ENCODE measurements around the gene AREL1. TPM values are rescaled to one million over a fixed set of nuclear protein-coding genes. Genes with fewer than 3 reads are reported as not detected.

AREL1 gene
- total and polyA plus RNA-seq, 3 donors from 2014 or later = 47.7 to 69.9 (median 58.8) TPM

DNA sequence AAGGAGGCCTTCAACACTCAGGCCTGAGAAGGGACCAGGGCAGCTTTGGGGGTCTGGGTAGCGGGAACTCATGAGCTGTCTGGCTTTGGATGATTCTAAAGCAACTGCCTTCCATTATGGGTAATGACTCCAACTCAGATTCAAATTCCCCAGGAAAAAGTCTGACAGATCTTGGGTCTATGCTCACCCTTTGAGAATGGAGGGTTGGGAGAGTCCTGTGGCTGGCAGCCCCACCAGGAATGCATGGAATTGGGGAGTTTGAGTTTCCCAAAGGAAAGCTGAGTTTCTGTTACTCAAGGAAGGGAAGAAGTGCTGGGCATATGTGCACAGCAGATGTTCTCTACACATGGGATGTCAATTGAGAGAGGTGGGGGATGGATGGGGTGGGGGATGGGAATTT is 78.4 kb downstream of the AREL1 start:
- 94 to 100% methylated on average over 1 of the region's 1 CpG for WGBS, 2 donors
- no peak for DNase-seq

DNA sequence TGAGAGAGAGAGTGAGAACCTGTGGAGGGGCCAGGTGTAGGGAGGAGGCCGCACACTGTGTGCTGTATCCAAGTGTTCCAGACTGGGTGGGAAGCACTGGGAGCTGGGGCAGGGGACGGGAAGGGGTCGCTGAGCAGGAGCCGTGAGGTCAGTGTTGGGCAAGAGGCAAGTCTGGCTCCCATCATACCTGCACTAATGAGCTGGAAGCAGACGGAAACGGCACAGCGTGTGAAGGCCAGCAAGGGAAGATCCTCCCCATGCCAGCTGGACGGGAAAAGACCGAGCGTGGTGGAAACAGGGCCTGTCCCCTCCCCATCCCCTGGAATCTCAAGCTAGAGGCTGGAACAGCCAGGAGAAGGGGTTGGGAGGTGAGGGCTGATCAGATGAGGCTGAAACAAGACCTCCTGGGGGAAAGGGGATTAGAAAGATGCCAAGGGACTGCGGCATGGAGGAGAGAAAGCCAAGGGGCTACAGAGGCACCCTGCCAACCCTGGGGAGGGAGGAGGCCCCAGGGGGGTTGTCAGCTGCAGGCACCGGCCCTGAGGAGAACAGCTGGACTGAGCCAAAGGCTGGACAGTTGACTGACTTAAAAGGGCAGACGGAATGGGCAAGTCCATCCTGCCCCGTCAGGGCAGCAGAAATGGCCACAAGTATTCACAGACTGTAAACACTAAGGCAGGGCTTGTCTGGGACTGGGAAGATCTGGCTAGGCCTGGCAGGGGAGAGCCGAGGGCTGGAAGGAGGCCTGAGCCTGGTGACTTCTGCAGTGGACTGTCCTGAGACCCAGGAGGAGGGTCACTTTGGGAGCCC is 81.8 kb downstream of the AREL1 start:
- intact Hi-C loops (cut with DNase I; ENCODE audit: low total_unique reads) = no loop called here
- Histone ChIP-seq H3K9me3 (no peaks in the 10 kb centered on the region), H3K4me3 (no peak overlapping the region), H3K4me1 (peaks cover 9% of the 10 kb centered on the region), H3K36me3 (ENCODE audit: low read depth, missing control alignments) (no peaks in the 10 kb centered on the region), H3K27ac (peak overlapping the region in 1 of 2 donors; percentile 65), H3K27me3 (no peaks in the 10 kb centered on the region)
- DNase-seq = no peak
- TF ChIP-seq CTCF (IDR thresholded peaks at IDR 0.05) = no peak
- WGBS, 2 donors = 61 to 66% methylated on average over 13 to 15 of the region's 15 CpGs

More for the DNA sequence above, 78.4 kb downstream of the AREL1 start:
- Histone ChIP-seq H3K9me3 (no peaks in the 10 kb centered on the region), H3K27ac (no peak overlapping the region), H3K4me3 (no peak overlapping the region), H3K4me1 (peaks cover 9% of the 10 kb centered on the region), H3K36me3 (ENCODE audit: low read depth, missing control alignments) (no peaks in the 10 kb centered on the region), H3K27me3 (no peaks in the 10 kb centered on the region)
- intact Hi-C loops (cut with DNase I; ENCODE audit: low total_unique reads) = no loop called here
- no peak for TF ChIP-seq POLR2A (IDR thresholded peaks at IDR 0.05)
- no peak for TF ChIP-seq CTCF (IDR thresholded peaks at IDR 0.05)

GRCh38 chr14:74628418-74628817 is 84.5 kb downstream of the AREL1 start:
- 74 to 83% methylated on average over 5 of the region's 5 CpGs for WGBS, 2 donors

DNA sequence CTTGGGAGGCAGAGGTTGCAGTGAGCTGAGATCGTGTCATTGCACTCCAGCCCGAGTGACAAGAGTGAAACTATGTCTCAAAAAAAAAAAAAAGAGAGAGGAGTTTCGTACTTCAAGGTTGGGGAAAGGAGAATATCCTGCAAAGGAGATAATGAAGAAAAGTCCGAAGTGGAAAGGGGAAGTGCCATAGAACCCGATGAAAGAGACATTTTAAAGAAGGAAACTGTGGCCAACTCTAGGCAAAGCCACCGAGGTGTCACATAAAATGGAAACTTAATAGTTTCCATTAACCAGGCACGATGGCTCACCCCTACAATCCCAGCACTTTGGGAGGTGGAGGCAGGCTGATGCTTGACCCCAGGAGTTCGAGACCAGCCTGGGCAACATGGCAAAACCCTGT is 85.8 kb downstream of the AREL1 start:
- Histone ChIP-seq H3K27ac (no peak overlapping the region), H3K4me1 (peaks cover 5% of the 10 kb centered on the region), H3K9me3 (no peaks in the 10 kb centered on the region), H3K4me3 (no peak overlapping the region), H3K27me3 (no peaks in the 10 kb centered on the region), H3K36me3 (ENCODE audit: low read depth, missing control alignments) (no peaks in the 10 kb centered on the region)
- TF ChIP-seq POLR2A (IDR thresholded peaks at IDR 0.05) = no peak
- TF ChIP-seq CTCF (IDR thresholded peaks at IDR 0.05) = no peak
- WGBS, 2 donors = 72 to 73% methylated on average over 8 of the region's 8 CpGs
- intact Hi-C loops (cut with DNase I; ENCODE audit: low total_unique reads) = no loop called here
- DNase-seq = no peak

More at GRCh38 chr14:74628418-74628817, 84.5 kb downstream of the AREL1 start:
- H3K4me1 ChIP-seq = peaks cover 5% of the 10 kb centered on the region
- intact Hi-C loops (cut with DNase I; ENCODE audit: low total_unique reads) = no loop called here
- no peak for DNase-seq
- H3K4me3 ChIP-seq = no peak overlapping the region
- H3K9me3 ChIP-seq = no peaks in the 10 kb centered on the region
- no peaks in the 10 kb centered on the region for H3K27me3 ChIP-seq
- TF ChIP-seq POLR2A (IDR thresholded peaks at IDR 0.05) (no peak), CTCF (IDR thresholded peaks at IDR 0.05) (no peak)
- H3K36me3 ChIP-seq (ENCODE audit: low read depth, missing control alignments) = no peaks in the 10 kb centered on the region
- H3K27ac ChIP-seq = no peak overlapping the region

DNA sequence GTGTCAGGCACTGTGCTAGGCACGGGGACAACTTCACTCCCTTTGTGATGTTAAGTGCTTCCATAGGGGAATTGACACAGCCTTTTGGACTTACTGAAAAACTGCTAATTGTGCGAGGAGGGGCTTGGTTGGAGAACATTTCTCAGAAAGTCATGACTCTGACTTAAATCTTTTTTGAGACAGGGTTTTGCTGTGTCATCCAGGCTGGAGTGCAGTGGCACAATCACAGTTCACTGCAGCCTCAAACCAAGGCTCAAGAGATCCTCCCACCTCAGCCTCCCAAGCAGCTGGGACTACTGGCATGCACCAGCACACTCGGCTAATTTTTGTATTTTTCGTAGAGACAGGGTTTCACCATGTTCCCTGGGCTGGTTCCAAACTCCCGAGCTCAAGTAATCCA is 90.6 kb downstream of the AREL1 start:
- DNase-seq = no peak
- Histone ChIP-seq H3K4me3 (no peak overlapping the region), H3K27me3 (no peaks in the 10 kb centered on the region), H3K4me1 (peaks cover 38% of the 10 kb centered on the region), H3K36me3 (ENCODE audit: low read depth, missing control alignments) (no peaks in the 10 kb centered on the region), H3K9me3 (no peaks in the 10 kb centered on the region), H3K27ac (no peak overlapping the region)
- no peak for TF ChIP-seq POLR2A (IDR thresholded peaks at IDR 0.05)
- TF ChIP-seq CTCF (IDR thresholded peaks at IDR 0.05) = no peak
- intact Hi-C loops (cut with DNase I; ENCODE audit: low total_unique reads) = no loop called here
- 68 to 70% methylated on average over 5 of the region's 5 CpGs for WGBS, 2 donors

Data from testis (tissue), 3 donors.